AG04450 (cell line): ENCODE measurements around the gene LRP1. TPM values are rescaled to one million over a fixed set of nuclear protein-coding genes. Genes with fewer than 3 reads are reported as not detected.

Experiments used
- CTCF ChIA-PET: fragments of 300-600, 350-600 bp; formaldehyde crosslinking; extraction: SDS; loops from one replicate; lab custom pipeline; 2022; ENCODE audit warnings: antibody characterized with exemption, inconsistent platforms; lab: Charles Lee
- POLR2A ChIA-PET: fragments of 350-600 bp; formaldehyde crosslinking; extraction: SDS; loops from one replicate; lab custom pipeline; 2021; ENCODE audit warnings: antibody characterized with exemption, inconsistent platforms; lab: Yijun Ruan, JAX
- DNase-seq: peaks from one replicate; pipeline ENCODE4 v3.0.0-alpha.2; 2011; ENCODE audit warnings: low read depth, low spot score
- H3K27ac ChIP-seq: one replicate; pipeline ENCODE4 v1.5.1; 2012; ENCODE audit warnings: low read depth, low read length, control low read depth
- H3K27me3 ChIP-seq: one replicate; pipeline ENCODE4 v1.6.0; 2012; ENCODE audit warnings: low read length; ENCODE audit not compliant: control insufficient read depth, insufficient read depth
- H3K4me3 ChIP-seq: 2 replicates; pipeline ENCODE4 v1.5.1; 2011; ENCODE audit warnings: mild to moderate bottlenecking, low read depth, low read length, control low read depth
- H3K9me3 ChIP-seq: 2 replicates; pipeline ENCODE4 v1.5.1; 2012; ENCODE audit warnings: low read length; ENCODE audit not compliant: control insufficient read depth, insufficient read depth
- CTCF ChIP-seq: IDR thresholded peaks from 2 replicates; pipeline ENCODE4 v1.5.1; 2011; ENCODE audit warnings: low read depth, low read length, control low read depth, inconsistent platforms
- polyA plus RNA-seq: library from polyadenylated mRNA; depleted of rRNA; stranded (reverse); fragments of >200 nt; gene quantifications from 2 replicates; pipeline ENCODE4 v1.2.3, GENCODE V29; 2011

LRP1 gene
- polyA plus RNA-seq, 1 experiment = 49.9 TPM

GRCh38 chr12:57129889-57130288, 1.6 kb downstream of the LRP1 start:
- Histone ChIP-seq H3K27ac (peak overlapping the region; percentile 52), H3K27me3 (no peaks in the 10 kb centered on the region), H3K4me3 (peak overlapping the region; percentile 84), H3K9me3 (peaks cover 3% of the 10 kb centered on the region; the same call in 1 of the 2 replicates)
- TF ChIP-seq CTCF = no peak
- ChIA-PET POLR2A (interaction anchor here (1.4 kb wide), 1 partner anchor 8 kb away, joined by 3 read pairs; no protein-coding TSS in a partner anchor), CTCF (interaction anchor here (0.7 to 1.9 kb wide), 3 partner anchors 12 to 61 kb away, joined by 3 to 4 read pairs (median 3); no protein-coding TSS in a partner anchor)
- DNase-seq = no peak

DNA sequence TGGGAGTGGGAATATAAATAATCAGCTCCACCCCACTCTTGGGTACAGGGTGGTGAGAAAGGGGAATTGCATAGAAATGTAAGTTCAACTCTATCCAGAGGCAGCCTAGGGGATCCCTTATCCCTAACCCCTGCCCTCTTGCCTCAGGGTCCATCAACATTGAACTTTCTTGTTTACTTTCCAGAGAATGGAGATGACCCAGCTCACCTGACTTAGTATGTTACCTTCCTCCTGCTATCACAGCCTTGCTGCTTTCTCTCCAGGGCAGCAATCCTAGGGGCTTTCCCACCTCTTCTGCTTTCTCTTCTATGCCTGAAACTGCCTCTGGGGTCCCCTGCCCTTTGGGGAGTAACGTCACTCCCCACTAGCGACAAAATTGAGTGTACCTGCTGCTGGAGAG, 2.7 kb downstream of the LRP1 start:
- H3K27ac ChIP-seq = peak overlapping the region; percentile 21
- H3K4me3 ChIP-seq = peak overlapping the region; percentile 84
- no peaks in the 10 kb centered on the region for H3K27me3 ChIP-seq
- TF ChIP-seq CTCF = no peak
- DNase-seq = no peak
- ChIA-PET POLR2A (no interaction called here), CTCF (interaction anchor here (1.3 to 1.9 kb wide), 2 partner anchors 45 to 62 kb away, joined by 4 to 5 read pairs; no protein-coding TSS in a partner anchor)
- H3K9me3 ChIP-seq = peaks cover 3% of the 10 kb centered on the region; the same call in 1 of the 2 replicates

DNA sequence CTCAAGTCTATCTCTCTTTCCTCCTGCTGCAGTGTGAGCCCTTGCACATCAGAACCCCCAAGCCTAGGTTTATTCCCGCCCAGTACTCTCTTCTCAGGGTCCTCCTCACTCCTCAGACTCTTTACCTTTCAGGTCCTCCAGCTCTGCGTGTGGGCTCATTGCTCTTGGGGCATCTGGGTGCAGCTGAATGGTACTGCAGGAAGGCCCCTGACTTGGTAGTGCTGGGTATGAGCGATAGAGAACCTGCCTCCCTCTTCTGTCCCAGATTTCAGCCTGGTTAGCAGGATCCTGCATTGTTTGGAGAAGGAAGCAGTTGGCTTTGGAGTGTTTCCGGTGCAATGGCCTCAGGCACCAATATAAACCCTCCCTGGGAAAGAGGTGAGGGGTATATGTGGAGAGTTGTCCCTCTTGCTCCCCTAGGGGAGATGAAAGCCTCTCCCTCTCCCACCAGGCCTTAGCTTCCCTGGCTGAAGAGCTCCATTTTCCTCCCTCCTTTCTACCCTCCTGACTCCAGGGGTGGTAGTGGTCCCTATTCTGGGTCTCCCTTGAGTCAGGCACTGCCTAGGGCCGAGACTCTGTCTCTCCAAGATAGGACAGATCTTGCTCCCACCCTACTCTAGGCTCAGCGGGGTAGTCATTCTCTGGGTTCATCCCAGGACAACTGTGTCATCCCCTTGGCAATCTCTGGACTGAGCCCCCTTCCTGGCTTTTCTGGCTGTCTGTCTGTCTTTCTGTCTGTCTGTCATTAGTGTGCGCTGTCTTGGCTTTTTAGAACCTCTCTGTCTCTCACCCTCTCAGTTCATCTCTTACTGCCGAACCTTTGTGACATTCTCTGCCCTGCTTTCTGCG, 3.8 kb downstream of the LRP1 start:
- POLR2A ChIA-PET = interaction anchor here (0.6 to 1.4 kb wide), 4 partner anchors 16 to 53 kb away, joined by 3 read pairs; partner anchors contain the start of genes NEMP1 and STAT6
- DNase-seq = no peak

DNA sequence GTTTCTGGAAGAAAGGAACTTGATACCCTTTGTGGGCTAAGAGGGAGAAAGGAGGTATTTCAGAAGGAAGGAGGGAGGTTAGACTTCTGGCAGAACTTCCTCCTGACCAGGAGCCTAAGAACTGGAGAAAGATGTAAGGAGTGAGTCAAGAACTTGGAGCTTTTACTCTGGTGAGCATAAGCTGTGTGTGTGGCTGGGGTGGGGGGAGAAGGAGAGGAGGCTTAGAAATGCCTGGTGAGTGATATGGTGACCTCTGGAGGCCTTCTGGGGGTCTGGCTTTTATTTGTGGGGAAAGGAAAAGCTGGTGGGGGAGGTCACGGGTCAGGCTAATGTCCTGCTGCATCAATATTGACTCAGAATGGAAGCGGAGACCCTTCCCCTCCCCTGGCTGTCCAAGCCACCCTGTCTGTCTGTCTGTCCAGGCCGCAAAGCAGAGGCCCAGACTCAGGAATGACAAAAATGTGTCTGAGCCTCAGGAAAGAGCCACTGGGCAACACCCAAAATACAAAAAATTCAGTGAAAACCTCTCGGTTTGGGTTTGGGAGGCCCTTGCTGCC, 4.8 kb downstream of the LRP1 start:
- Histone ChIP-seq H3K27ac (peak overlapping the region; percentile 61), H3K9me3 (peaks cover 3% of the 10 kb centered on the region; the same call in 1 of the 2 replicates), H3K27me3 (no peaks in the 10 kb centered on the region), H3K4me3 (peak overlapping the region; percentile 84)
- POLR2A ChIA-PET = interaction anchor here (0.7 to 1.4 kb wide), 4 partner anchors 16 to 54 kb away, joined by 3 read pairs; partner anchors contain the start of genes NEMP1 and STAT6
- no peak for TF ChIP-seq CTCF
- CTCF ChIA-PET = interaction anchor here (0.6 to 1.5 kb wide), 4 partner anchors 8 to 64 kb away, joined by 3 to 6 read pairs (median 4); no protein-coding TSS in a partner anchor
- no peak for DNase-seq

More for the DNA sequence above, 3.8 kb downstream of the LRP1 start:
- peak overlapping the region; percentile 61 for H3K27ac ChIP-seq
- CTCF ChIA-PET = interaction anchor here (0.5 to 1.9 kb wide), 4 partner anchors 40 to 71 kb away, joined by 3 to 6 read pairs (median 4); no protein-coding TSS in a partner anchor
- H3K9me3 ChIP-seq = peaks cover 3% of the 10 kb centered on the region; the same call in 1 of the 2 replicates
- H3K27me3 ChIP-seq = no peaks in the 10 kb centered on the region
- peak overlapping the region; percentile 84 for H3K4me3 ChIP-seq
- no peak for TF ChIP-seq CTCF
